Adrenal gland (tissue), 12 donors: Measurements from ENCODE around the gene ASS1. TPM values are rescaled to one million over a fixed set of nuclear protein-coding genes. Genes with fewer than 3 reads are reported as not detected.

Source experiments
- DNase-seq, 7 donors: peaks; one replicate each; pipeline ENCODE4 v3.0.0-alpha.2; 2019 to 2020
- H3K27ac ChIP-seq, 5 donors: fragments of 200-600 bp; sonication (generic) in 4 of 5; 1 replicate in 3 of 5; 2 replicates in 2 of 5; pipeline versions ENCODE4 v1.5.1 to v1.8.0; 2016 to 2020; ENCODE audit warnings: mild to moderate bottlenecking in 1 of 5
- H3K27me3 ChIP-seq: fragments of 200-600 bp; 2 replicates; pipeline ENCODE4 v1.8.0; 2021
- H3K36me3 ChIP-seq, 2 donors: fragments of 200-600 bp; replicated peaks in 1 of 2; 1 replicate in 1 of 2; 2 replicates in 1 of 2; pipeline versions ENCODE4 v1.5.1 to v1.8.0; 2018 to 2022
- H3K4me1 ChIP-seq, 2 donors: fragments of 200-600 bp; replicated peaks in 1 of 2; 1 replicate in 1 of 2; 2 replicates in 1 of 2; pipeline versions ENCODE4 v1.5.1 to v1.8.0; 2018 to 2021
- H3K4me3 ChIP-seq, 4 donors: fragments of 200-600 bp; sonication (generic) in 3 of 4; one replicate each; pipeline ENCODE4 v1.5.1; 2016 to 2018
- H3K9me3 ChIP-seq, 3 donors: fragments of 200-600 bp; sonication (generic) in 1 of 3; replicated peaks in 1 of 3; 1 replicate in 2 of 3; 2 replicates in 1 of 3; pipeline versions ENCODE4 v1.5.1 to v1.8.0; 2016 to 2021
- CTCF ChIP-seq, 6 experiments: fragments of 450-650 bp in 4 of 6; fragments of 200-600 bp in 2 of 6; sonication (generic) in 1 of 6; IDR thresholded peaks; 1 replicate in 5 of 6; 2 replicates in 1 of 6; pipeline versions ENCODE4 v1.5.1 to v1.8.0; 2016 to 2021; ENCODE audit warnings: antibody characterized with exemption in 6 of 6, mild to moderate bottlenecking in 2 of 6, moderate library complexity in 1 of 6
- POLR2A ChIP-seq, 2 donors: fragments of 450-650 bp; IDR thresholded peaks; one replicate each; pipeline ENCODE4 v1.6.1; 2017; ENCODE audit warnings: antibody characterized with exemption in 2 of 2, mild to moderate bottlenecking in 2 of 2, moderate library complexity in 1 of 2
- WGBS, 4 donors: extraction: QIAGEN DNeasy Blood & Tissue Kit in 2 of 4; methylation state at CpG; one replicate each; pipeline versions ENCODE4 v1.1.5 to v1.1.7; 2013 to 2017; 5-methylcytosine and 5-hydroxymethylcytosine counted together
- intact Hi-C, 2 donors: fragments of 100-400 bp; cut with DNase I; formaldehyde crosslinking; loops; one replicate each; pipeline versions ENCODE4 v1.14.1 to v1.15.0; 2022 to 2023
- polyA plus RNA-seq, 3 donors: library from polyadenylated mRNA; stranded (reverse); fragments of 200-250 nt in 2 of 3; fragments of 350-450 nt in 1 of 3; fragmentation: Illumina TruSeq in 1 of 3; extraction: RNeasy Lipid Tissue Mini Kit (QIAGEN cat#74804) in 1 of 3; gene quantifications; one replicate each; pipeline ENCODE4 v1.2.3, GENCODE V29; 2013 to 2014
- total RNA-seq, 9 donors: library from RNA; depleted of rRNA in 4 of 9; stranded (reverse); fragments of >200 nt in 4 of 9; fragments of 120-200 nt in 1 of 9; fragmentation: NEBNext Ultra II Directional in 1 of 9; extraction: Animal tissue kit (Norgen Biotek cat#: 25700) in 1 of 9; gene quantifications; one replicate each; pipeline versions ENCODE4 v1.1.0 to v1.2.4, GENCODE V29; 2013 to 2023
- donor health status: healthy with polysubstance abuse.
- donor health status: Bipolar disorder and iron deficiency.
- donor health status: DM: yes; HTN: yes; CAD: no.
- donor health status: DM: no; HTN: no; CAD: no.
- donor health status: DM: no; HTN: no; CAD: no.
- donor health status: DM: yes; HTN: yes; CAD: no.

The ASS1 gene
- total and polyA plus RNA-seq, 12 donors = 11.3 to 438 (median 232) TPM

GRCh38 chr9:130527651-130528310 lies 83.0 kb downstream of the ASS1 start:
- WGBS, 4 donors = 64 to 85% (median 80%) methylated on average over 9 to 13 of the region's 13 CpGs
- no peak for TF ChIP-seq POLR2A (IDR thresholded peaks at IDR 0.05)
- TF ChIP-seq CTCF (IDR thresholded peaks at IDR 0.05) = no peak
- intact Hi-C loops = no loop called here
- DNase-seq = no peak
- Histone ChIP-seq H3K9me3 (no peaks in the 10 kb centered on the region), H3K4me3 (no peak overlapping the region), H3K27me3 (no peaks in the 10 kb centered on the region), H3K4me1 (no peaks in the 10 kb centered on the region), H3K27ac (no peak overlapping the region), H3K36me3 (no peaks in the 10 kb centered on the region)

GRCh38 chr9:130528674-130529073 lies 83.9 kb downstream of the ASS1 start:
- Histone ChIP-seq H3K36me3 (no peaks in the 10 kb centered on the region), H3K9me3 (no peaks in the 10 kb centered on the region), H3K4me3 (no peak overlapping the region), H3K27ac (no peak overlapping the region), H3K4me1 (no peaks in the 10 kb centered on the region), H3K27me3 (no peaks in the 10 kb centered on the region)
- WGBS, 4 donors = 74 to 87% (median 85%) methylated on average over 8 of the region's 8 CpGs
- intact Hi-C loops = no loop called here
- DNase-seq = no peak
- TF ChIP-seq CTCF (IDR thresholded peaks at IDR 0.05) = no peak
- TF ChIP-seq POLR2A (IDR thresholded peaks at IDR 0.05) = no peak

DNA sequence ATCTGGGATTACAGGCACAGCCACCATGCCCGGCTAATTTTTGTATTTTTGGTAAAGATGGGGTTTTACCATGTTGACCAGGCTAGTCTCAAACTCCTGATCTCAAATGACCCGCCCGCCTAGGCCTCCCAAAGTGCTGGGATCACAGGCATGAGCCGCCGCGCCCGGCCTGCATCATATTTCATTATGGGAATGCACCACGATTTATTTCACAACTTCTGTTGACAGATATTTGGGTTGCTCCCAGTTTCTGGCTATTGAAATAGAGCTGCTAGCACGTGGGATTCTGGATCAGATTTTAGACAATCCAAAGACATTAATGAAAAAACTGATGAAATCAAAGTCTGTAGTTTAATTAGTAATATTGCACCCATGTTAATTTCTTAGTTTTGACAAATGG lies 86.2 kb downstream of the ASS1 start:
- Histone ChIP-seq H3K4me3 (no peak overlapping the region), H3K4me1 (peaks cover 0 to 5% of the 10 kb centered on the region in 2 donors), H3K36me3 (no peaks in the 10 kb centered on the region), H3K9me3 (no peaks in the 10 kb centered on the region), H3K27ac (no peak overlapping the region), H3K27me3 (no peaks in the 10 kb centered on the region)
- 45 to 55% (median 47%) methylated on average over 9 of the region's 9 CpGs for WGBS, 4 donors
- DNase-seq = peak in 6 of 7 donors; percentile 24 to 66 (median 44)
- TF ChIP-seq POLR2A (IDR thresholded peaks at IDR 0.05) = no peak
- TF ChIP-seq CTCF (IDR thresholded peaks at IDR 0.05) = no peak
- intact Hi-C loops = no loop called here

DNA sequence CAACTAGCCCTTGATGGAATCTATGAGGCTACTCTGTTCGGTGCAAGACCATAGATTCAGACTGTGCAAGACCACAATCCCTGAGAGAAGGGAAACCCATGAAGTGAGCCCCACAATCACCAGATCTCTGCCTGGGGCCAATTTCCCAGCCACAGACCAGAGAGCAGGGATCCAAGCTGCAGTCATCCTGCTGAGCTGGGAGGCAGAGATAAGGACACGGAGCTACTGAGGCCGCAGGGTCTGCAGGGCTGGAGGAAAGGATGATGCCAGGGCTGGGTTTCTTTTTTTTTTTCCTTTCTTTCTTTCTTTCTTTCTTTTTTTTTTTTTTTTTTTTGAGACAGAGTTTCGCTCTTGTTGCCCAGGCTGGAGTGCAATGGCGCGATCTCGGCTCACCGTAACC lies 86.9 kb downstream of the ASS1 start:
- intact Hi-C loops = no loop called here
- no peaks in the 10 kb centered on the region for H3K36me3 ChIP-seq
- WGBS, 4 donors = 94 to 96% (median 95%) methylated on average over 8 of the region's 8 CpGs

More for the DNA sequence above, 86.9 kb downstream of the ASS1 start:
- H3K27me3 ChIP-seq = no peaks in the 10 kb centered on the region
- DNase-seq = no peak
- peaks cover 0 to 7% of the 10 kb centered on the region in 2 donors for H3K4me1 ChIP-seq
- no peak for TF ChIP-seq POLR2A (IDR thresholded peaks at IDR 0.05)
- TF ChIP-seq CTCF (IDR thresholded peaks at IDR 0.05) = no peak
- H3K9me3 ChIP-seq = no peaks in the 10 kb centered on the region
- H3K27ac ChIP-seq = no peak overlapping the region
- H3K4me3 ChIP-seq = no peak overlapping the region
